Transverse colon (tissue), 4 donors: Measurements from ENCODE around the gene RAMACL.

Source experiments
- CTCF ChIP-seq, 5 experiments: fragments of 200-600 bp in 3 of 5; fragments of 450-650 bp in 2 of 5; sonication (generic) in 3 of 5; IDR thresholded peaks; 1 replicate in 2 of 5; 2 replicates in 3 of 5; pipeline ENCODE4 v1.5.1; 2016 to 2017; ENCODE audit warnings: antibody characterized with exemption in 5 of 5, inconsistent platforms in 3 of 5, mild to moderate bottlenecking in 2 of 5, moderate library complexity in 1 of 5
- POLR2A ChIP-seq: fragments of 450-650 bp; IDR thresholded peaks from one replicate; pipeline ENCODE4 v1.6.1; 2016; ENCODE audit warnings: antibody characterized with exemption, mild to moderate bottlenecking, moderate library complexity
- POLR2AphosphoS5 ChIP-seq, 3 donors: sonication (generic); formaldehyde crosslinking; IDR thresholded peaks; one replicate each; pipeline ENCODE4 v1.6.1; 2016; ENCODE audit warnings: antibody characterized with exemption in 3 of 3

- no peak for TF ChIP-seq CTCF (IDR thresholded peaks at IDR 0.05)
- TF ChIP-seq POLR2AphosphoS5 (IDR thresholded peaks at IDR 0.05): no peak
- TF ChIP-seq POLR2A: no peak
Observed at GRCh38 chr6:166614171-166614583, 27.7 kb upstream of the RAMACL start.
